DOHH2 (cell line): ENCODE results near the gene ADAMTSL1.

Experiments used
- H3F3A ChIP-seq: fragments of 200-600 bp; sonication (generic), shearing (Covaris generic); 2 replicates; pipeline ENCODE4 v1.6.0; 2016; ENCODE audit warnings: antibody characterized with exemption, mild to moderate bottlenecking; ENCODE audit not compliant: control insufficient read depth, insufficient read depth
- H3K27ac ChIP-seq: fragments of 200-600 bp; sonication (generic); 2 replicates; pipeline ENCODE4 v1.5.1; 2014; ENCODE audit warnings: low read depth, mild to moderate bottlenecking, low read length, moderate library complexity
- H3K27me3 ChIP-seq: fragments of 200-600 bp; sonication (generic); 2 replicates; pipeline ENCODE4 v1.6.1; 2014; ENCODE audit warnings: mild to moderate bottlenecking, low read length, mixed read lengths; ENCODE audit not compliant: control insufficient read depth
- H3K36me3 ChIP-seq: fragments of 200-600 bp; sonication (generic); 2 replicates; pipeline ENCODE4 v1.6.1; 2014; ENCODE audit warnings: mild to moderate bottlenecking, low read length, moderate library complexity, mixed read lengths; ENCODE audit not compliant: control insufficient read depth
- H3K4me1 ChIP-seq: fragments of 200-600 bp; sonication (generic); 2 replicates; pipeline ENCODE4 v1.6.1; 2014; ENCODE audit warnings: mild to moderate bottlenecking, low read length, mixed read lengths; ENCODE audit not compliant: control insufficient read depth
- H3K4me2 ChIP-seq: fragments of 200-600 bp; sonication (generic); 2 replicates; pipeline ENCODE4 v1.6.0; 2014; ENCODE audit warnings: mild to moderate bottlenecking, low read length, moderate library complexity
- H3K4me3 ChIP-seq: fragments of 200-600 bp; sonication (generic); 2 replicates; pipeline ENCODE4 v1.5.1; 2014; ENCODE audit warnings: mild to moderate bottlenecking, low read length, mixed read lengths
- H3K79me2 ChIP-seq: fragments of 200-600 bp; sonication (generic); 2 replicates; pipeline ENCODE4 v1.6.1; 2014; ENCODE audit warnings: mild to moderate bottlenecking, low read length, mixed read lengths; ENCODE audit not compliant: control insufficient read depth
- H3K9me2 ChIP-seq: fragments of 200-600 bp; sonication (generic); replicated peaks from 2 replicates; pipeline ENCODE4 v1.6.1; 2014; ENCODE audit warnings: mild to moderate bottlenecking, low read length, mixed read lengths; ENCODE audit not compliant: control insufficient read depth
- H3K9me3 ChIP-seq: fragments of 200-600 bp; sonication (generic); 2 replicates; pipeline ENCODE4 v1.6.1; 2014; ENCODE audit warnings: antibody characterized with exemption, low read length, mixed read lengths; ENCODE audit not compliant: control insufficient read depth, insufficient read depth
- H4K20me1 ChIP-seq: fragments of 200-600 bp; sonication (generic); 2 replicates; pipeline ENCODE4 v1.6.0; 2014; ENCODE audit warnings: low read depth, mild to moderate bottlenecking, antibody characterized with exemption, low read length, moderate library complexity; ENCODE audit not compliant: control insufficient read depth, insufficient read depth
- EZH2phosphoT487 ChIP-seq: fragments of 200-600 bp; sonication (generic); IDR thresholded peaks from 2 replicates; pipeline ENCODE4 v1.6.1; 2017; ENCODE audit warnings: borderline replicate concordance, mild to moderate bottlenecking, antibody characterized with exemption, low read length, moderate library complexity, mixed read lengths
- TF ChIP-seq, protein P1 (sequence below): fragments of 200-600 bp; sonication (generic); IDR thresholded peaks from one replicate; pipeline ENCODE4 v1.5.1; 2014; ENCODE audit warnings: antibody characterized with exemption, mild to moderate bottlenecking, low read depth, low read length; ENCODE audit not compliant: poor library complexity, severe bottlenecking

The ADAMTSL1 gene

GRCh38 chr9:18811171-18811570, 337.2 kb downstream of the ADAMTSL1 start:
- Histone ChIP-seq H3F3A (no peaks in the 10 kb centered on the region), H3K9me3 (no peaks in the 10 kb centered on the region), H3K27ac (no peak overlapping the region), H3K27me3 (no peaks in the 10 kb centered on the region), H3K4me3 (no peak overlapping the region), H3K9me2 (no peaks in the 10 kb centered on the region), H3K36me3 (no peaks in the 10 kb centered on the region), H3K4me2 (no peak overlapping the region), H3K4me1 (no peaks in the 10 kb centered on the region), H3K79me2 (no peaks in the 10 kb centered on the region), H4K20me1 (no peaks in the 10 kb centered on the region)
- TF ChIP-seq, protein P1, sequence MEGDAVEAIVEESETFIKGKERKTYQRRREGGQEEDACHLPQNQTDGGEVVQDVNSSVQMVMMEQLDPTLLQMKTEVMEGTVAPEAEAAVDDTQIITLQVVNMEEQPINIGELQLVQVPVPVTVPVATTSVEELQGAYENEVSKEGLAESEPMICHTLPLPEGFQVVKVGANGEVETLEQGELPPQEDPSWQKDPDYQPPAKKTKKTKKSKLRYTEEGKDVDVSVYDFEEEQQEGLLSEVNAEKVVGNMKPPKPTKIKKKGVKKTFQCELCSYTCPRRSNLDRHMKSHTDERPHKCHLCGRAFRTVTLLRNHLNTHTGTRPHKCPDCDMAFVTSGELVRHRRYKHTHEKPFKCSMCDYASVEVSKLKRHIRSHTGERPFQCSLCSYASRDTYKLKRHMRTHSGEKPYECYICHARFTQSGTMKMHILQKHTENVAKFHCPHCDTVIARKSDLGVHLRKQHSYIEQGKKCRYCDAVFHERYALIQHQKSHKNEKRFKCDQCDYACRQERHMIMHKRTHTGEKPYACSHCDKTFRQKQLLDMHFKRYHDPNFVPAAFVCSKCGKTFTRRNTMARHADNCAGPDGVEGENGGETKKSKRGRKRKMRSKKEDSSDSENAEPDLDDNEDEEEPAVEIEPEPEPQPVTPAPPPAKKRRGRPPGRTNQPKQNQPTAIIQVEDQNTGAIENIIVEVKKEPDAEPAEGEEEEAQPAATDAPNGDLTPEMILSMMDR, result no peak
- no peak for TF ChIP-seq EZH2phosphoT487

DNA sequence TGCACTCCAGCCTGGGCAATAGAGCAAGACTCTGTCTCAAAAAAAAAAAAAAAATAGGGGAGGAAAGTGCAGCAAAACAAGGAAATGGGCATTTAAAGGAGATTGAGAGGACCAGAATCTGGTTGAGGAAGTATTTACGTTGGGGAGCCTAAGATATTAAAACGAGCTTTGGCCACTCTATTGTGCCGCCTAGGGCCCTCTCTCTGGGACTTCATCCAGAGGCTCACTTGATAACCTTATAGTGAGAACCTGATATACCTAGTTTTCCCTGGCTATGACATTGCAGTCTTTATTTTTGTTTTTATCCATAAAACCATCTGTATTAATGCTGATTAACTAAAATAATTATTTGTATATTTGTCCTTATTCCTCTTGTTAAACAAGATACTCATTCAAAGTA, 345.5 kb downstream of the ADAMTSL1 start:
- Histone ChIP-seq H3K79me2 (no peaks in the 10 kb centered on the region), H3F3A (no peaks in the 10 kb centered on the region), H3K27ac (no peak overlapping the region), H3K9me2 (no peaks in the 10 kb centered on the region), H3K36me3 (no peaks in the 10 kb centered on the region), H4K20me1 (no peaks in the 10 kb centered on the region), H3K4me2 (no peak overlapping the region), H3K4me3 (no peak overlapping the region), H3K4me1 (no peaks in the 10 kb centered on the region), H3K27me3 (no peaks in the 10 kb centered on the region), H3K9me3 (no peaks in the 10 kb centered on the region)
- TF ChIP-seq, protein P1, result no peak
- no peak for TF ChIP-seq EZH2phosphoT487

GRCh38 chr9:18820566-18821095, 346.7 kb downstream of the ADAMTSL1 start:
- TF ChIP-seq, protein P1, result no peak
- no peak for TF ChIP-seq EZH2phosphoT487
- Histone ChIP-seq H3K4me1 (no peaks in the 10 kb centered on the region), H3K27ac (no peak overlapping the region), H3K36me3 (no peaks in the 10 kb centered on the region), H3K4me2 (no peak overlapping the region), H3K4me3 (no peak overlapping the region), H3F3A (no peaks in the 10 kb centered on the region), H4K20me1 (no peaks in the 10 kb centered on the region), H3K9me3 (no peaks in the 10 kb centered on the region), H3K27me3 (no peaks in the 10 kb centered on the region), H3K79me2 (no peaks in the 10 kb centered on the region), H3K9me2 (no peaks in the 10 kb centered on the region)
